SH-SY5Y (cell line): Measurements from ENCODE around the gene HMGCS2.

Experiments used
- GATA2 ChIP-seq: IDR thresholded peaks from 2 replicates; pipeline ENCODE4 v1.6.1; 2011; ENCODE audit warnings: mild to moderate bottlenecking, low read depth, low read length
- GATA3 ChIP-seq: IDR thresholded peaks from 2 replicates; pipeline ENCODE4 v1.6.1; 2011; ENCODE audit warnings: low read depth, mild to moderate bottlenecking, low read length, moderate library complexity

DNA sequence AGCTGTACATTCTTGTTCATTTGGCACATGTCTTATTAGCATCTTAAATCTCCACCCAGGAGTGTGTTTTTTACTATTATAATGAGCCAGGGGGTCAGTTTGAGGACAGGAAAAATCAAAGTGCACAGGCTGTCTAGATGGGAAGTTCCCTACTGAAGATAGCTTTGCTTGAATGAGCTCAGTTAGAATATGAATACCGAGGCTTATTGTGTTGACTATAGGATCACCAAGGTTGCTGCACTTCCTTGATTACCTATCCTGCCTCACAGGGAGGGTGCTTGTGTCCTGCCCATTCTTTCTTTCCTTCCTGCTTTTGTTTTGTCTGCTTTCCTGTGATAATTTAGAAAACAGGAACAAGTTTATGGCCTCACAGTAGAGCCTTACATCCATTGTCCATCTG is 40.7 kb downstream of the HMGCS2 start:
- TF ChIP-seq GATA2 (no peak), GATA3 (no peak)
